ENCODE measurements around the gene IL20.

DNA sequence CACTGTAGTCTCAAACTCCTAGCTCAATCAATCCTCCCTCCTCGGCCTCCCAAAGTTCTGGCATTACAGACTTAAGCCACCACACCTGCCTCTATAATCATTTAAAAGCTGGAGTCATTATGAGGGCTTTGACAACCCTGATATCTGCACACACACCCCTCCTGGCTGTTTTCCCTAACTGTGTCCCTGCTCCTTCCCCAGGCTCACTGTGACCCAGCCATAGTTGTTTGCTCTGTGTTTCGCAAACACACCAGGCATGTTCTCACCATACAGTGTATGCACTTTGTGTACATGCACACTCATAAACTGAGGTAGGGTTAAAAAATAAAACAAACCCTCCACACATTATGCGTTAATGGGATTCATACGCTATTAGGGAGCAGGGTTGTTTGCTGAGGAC is 21.8 kb upstream of the IL20 start:
- TF ChIP-seq, protein P1, sequence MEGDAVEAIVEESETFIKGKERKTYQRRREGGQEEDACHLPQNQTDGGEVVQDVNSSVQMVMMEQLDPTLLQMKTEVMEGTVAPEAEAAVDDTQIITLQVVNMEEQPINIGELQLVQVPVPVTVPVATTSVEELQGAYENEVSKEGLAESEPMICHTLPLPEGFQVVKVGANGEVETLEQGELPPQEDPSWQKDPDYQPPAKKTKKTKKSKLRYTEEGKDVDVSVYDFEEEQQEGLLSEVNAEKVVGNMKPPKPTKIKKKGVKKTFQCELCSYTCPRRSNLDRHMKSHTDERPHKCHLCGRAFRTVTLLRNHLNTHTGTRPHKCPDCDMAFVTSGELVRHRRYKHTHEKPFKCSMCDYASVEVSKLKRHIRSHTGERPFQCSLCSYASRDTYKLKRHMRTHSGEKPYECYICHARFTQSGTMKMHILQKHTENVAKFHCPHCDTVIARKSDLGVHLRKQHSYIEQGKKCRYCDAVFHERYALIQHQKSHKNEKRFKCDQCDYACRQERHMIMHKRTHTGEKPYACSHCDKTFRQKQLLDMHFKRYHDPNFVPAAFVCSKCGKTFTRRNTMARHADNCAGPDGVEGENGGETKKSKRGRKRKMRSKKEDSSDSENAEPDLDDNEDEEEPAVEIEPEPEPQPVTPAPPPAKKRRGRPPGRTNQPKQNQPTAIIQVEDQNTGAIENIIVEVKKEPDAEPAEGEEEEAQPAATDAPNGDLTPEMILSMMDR (optimal IDR thresholded peaks at IDR 0.05 in 1 of 3, IDR thresholded peaks at IDR 0.05 in 1 of 3, conservative IDR thresholded peaks at IDR 0.05 in 1 of 3; ENCODE audit: extremely low read depth in 1 of 3, insufficient read depth in 2 of 3, low read length in 3 of 3) = no peak
- no peak for TF ChIP-seq EZH2 (IDR thresholded peaks at IDR 0.05; ENCODE audit: low read length)

Data from keratinocyte (primary cell).